Endothelial cell of umbilical vein (primary cell): ENCODE results near the gene AUTS2. TPM values are rescaled to one million over a fixed set of nuclear protein-coding genes. Genes with fewer than 3 reads are reported as not detected.

Experiments used
- BruUV-seq: library from RNA; stranded (reverse); fragments of 400-500 nt; replicated peaks from 2 replicates; lab custom pipeline; 2021; lab: Mats Ljungman, UMichigan
- CTCF ChIA-PET: fragments of 300-600, 350-600 bp; sonication (Branson Sonifier 250); formaldehyde crosslinking; loops from one replicate; lab custom pipeline; 2021; ENCODE audit warnings: antibody characterized with exemption, inconsistent platforms; lab: Charles Lee
- POLR2A ChIA-PET: fragments of 300-600, 350-600 bp; sonication (Branson Sonifier 250); formaldehyde crosslinking; loops from one replicate; lab custom pipeline; 2021; ENCODE audit warnings: antibody characterized with exemption, inconsistent platforms; lab: Charles Lee
- DNase-seq: peaks from one replicate; pipeline ENCODE4 v3.0.0-alpha.2; 2011; ENCODE audit warnings: low read depth, low spot score
- FAIRE-seq: peaks from 2 replicates; lab custom pipeline; 2011; peaks lifted over from hg19 to GRCh38; lab: Jason Lieb, UNC
- H2AFZ ChIP-seq: 2 replicates; pipeline ENCODE4 v1.6.0; 2012; ENCODE audit warnings: low read depth, low read length, control low read depth, inconsistent platforms
- H3K27ac ChIP-seq: 2 replicates; pipeline ENCODE4 v1.5.1; 2011; ENCODE audit warnings: low read depth, mild to moderate bottlenecking, control low read depth, low read length, moderate library complexity; ENCODE audit not compliant: insufficient read depth
- H3K27me3 ChIP-seq, 2 experiments: 2 replicates each; pipeline versions ENCODE4 v1.6.0 to v1.6.1; 2011; ENCODE audit warnings: low read length in 2 of 2, mixed read lengths in 1 of 2; ENCODE audit not compliant: control insufficient read depth in 2 of 2, insufficient read depth in 2 of 2
- H3K36me3 ChIP-seq, 2 experiments: 2 replicates in 1 of 2; 3 replicates in 1 of 2; pipeline ENCODE4 v1.5.1; 2011; ENCODE audit warnings: low read length in 2 of 2, mild to moderate bottlenecking in 1 of 2, moderate library complexity in 1 of 2; ENCODE audit not compliant: control insufficient read depth in 2 of 2, insufficient read depth in 2 of 2; ENCODE audit errors: extremely low read depth in 1 of 2
- H3K4me1 ChIP-seq: 3 replicates; pipeline ENCODE4 v1.5.1; 2011; ENCODE audit warnings: mild to moderate bottlenecking, low read length; ENCODE audit not compliant: control insufficient read depth, insufficient read depth; ENCODE audit errors: extremely low read depth
- H3K4me2 ChIP-seq: 2 replicates; pipeline ENCODE4 v1.6.1; 2011; ENCODE audit warnings: low read length, control low read depth, mixed read lengths; ENCODE audit not compliant: insufficient read depth
- H3K4me3 ChIP-seq, 3 experiments: fragments of 200-600 bp in 1 of 3; sonication (generic), shearing (Covaris generic) in 1 of 3; replicated peaks in 1 of 3; 2 replicates each; pipeline ENCODE4 v1.5.1; 2011 to 2016; ENCODE audit warnings: control low read depth in 3 of 3, low read length in 3 of 3, mild to moderate bottlenecking in 2 of 3, inconsistent platforms in 1 of 3, low read depth in 1 of 3, moderate library complexity in 1 of 3; ENCODE audit not compliant: insufficient read depth in 1 of 3
- H3K79me2 ChIP-seq: 2 replicates; pipeline ENCODE4 v1.6.0; 2012; ENCODE audit warnings: low read length, inconsistent platforms; ENCODE audit not compliant: control insufficient read depth, insufficient read depth
- H3K9ac ChIP-seq: replicated peaks from 2 replicates; pipeline ENCODE3; 2011; ENCODE audit warnings: low read length, control low read depth; ENCODE audit not compliant: insufficient read depth; ENCODE audit errors: extremely low read depth
- H3K9me1 ChIP-seq: replicated peaks from 3 replicates; pipeline ENCODE4 v1.6.0; 2011; ENCODE audit warnings: mild to moderate bottlenecking, low read length; ENCODE audit not compliant: control insufficient read depth, insufficient read depth; ENCODE audit errors: extremely low read depth
- H3K9me3 ChIP-seq: replicated peaks from 2 replicates; pipeline ENCODE4 v1.5.1; 2012; ENCODE audit warnings: low read length, inconsistent platforms; ENCODE audit not compliant: control insufficient read depth, insufficient read depth
- H4K20me1 ChIP-seq: replicated peaks from 2 replicates; pipeline ENCODE3; 2011; ENCODE audit warnings: mild to moderate bottlenecking, low read length; ENCODE audit not compliant: control insufficient read depth, insufficient read depth; ENCODE audit errors: extremely low read depth
- EZH2 ChIP-seq: IDR thresholded peaks from 2 replicates; pipeline ENCODE4 v1.6.1; 2012; ENCODE audit warnings: borderline replicate concordance, low read depth, mild to moderate bottlenecking, moderate library complexity, low read length, inconsistent platforms; ENCODE audit not compliant: severe bottlenecking
- FOS ChIP-seq: IDR thresholded peaks from 2 replicates; pipeline ENCODE4 v1.6.1; 2011; ENCODE audit warnings: mild to moderate bottlenecking, low read length, moderate library complexity, borderline replicate concordance; ENCODE audit not compliant: insufficient read depth
- GATA2 ChIP-seq: IDR thresholded peaks from 2 replicates; pipeline ENCODE4 v1.7.0; 2011; ENCODE audit warnings: low read depth, mild to moderate bottlenecking, moderate library complexity, mixed read lengths, low read length; ENCODE audit not compliant: insufficient read length, insufficient read depth
- JUN ChIP-seq: IDR thresholded peaks from 2 replicates; pipeline ENCODE4 v1.6.1; 2011; ENCODE audit warnings: borderline replicate concordance, low read depth; ENCODE audit not compliant: insufficient read length, insufficient read depth
- MYC ChIP-seq: IDR thresholded peaks from one replicate; pipeline ENCODE4 v1.6.1; 2011; ENCODE audit warnings: mild to moderate bottlenecking, low read depth, low read length
- POLR2A ChIP-seq: IDR thresholded peaks from 2 replicates; pipeline ENCODE4 v1.6.1; 2012; ENCODE audit warnings: low read depth, mild to moderate bottlenecking, control low read depth, low read length
- POLR2AphosphoS5 ChIP-seq: IDR thresholded peaks from 2 replicates; pipeline ENCODE4 v1.6.1; 2012; ENCODE audit warnings: low read depth, mild to moderate bottlenecking, control low read depth, low read length, moderate library complexity; ENCODE audit not compliant: insufficient read depth
- dilution Hi-C: fragments of 300-500 bp; cut with MboI; formaldehyde crosslinking; loops from one replicate; pipeline ENCODE4 v1.15.0; 2019; ENCODE audit warnings: low sequenced_read_pairs; ENCODE audit not compliant: extremely low pct_ligation_motif_present
- intact Hi-C: fragments of 100-400 bp; cut with micrococcal nuclease; formaldehyde crosslinking; loops from one replicate; pipeline ENCODE4 v1.10.0; 2022
- polyA plus RNA-seq, 4 experiments: library from polyadenylated mRNA; depleted of rRNA in 3 of 4; stranded (reverse) in 3 of 4; unstranded in 1 of 4; fragments of >200 nt; gene quantifications; 2 replicates each; pipeline versions ENCODE4 v1.2.1 to v1.2.3, GENCODE V29; 2011 to 2012; ENCODE audit warnings: missing spikeins in 1 of 4
- total RNA-seq: library from RNA; stranded (reverse); gene quantifications from 2 replicates; pipeline ENCODE4 v1.2.3, GENCODE V29; 2021
- TF ChIP-seq, protein P1 (sequence below), 2 donors: IDR thresholded peaks; 1 replicate in 1 of 2; 2 replicates in 1 of 2; pipeline ENCODE4 v1.5.1; 2011; ENCODE audit warnings: low read length in 2 of 2, mild to moderate bottlenecking in 2 of 2, moderate library complexity in 2 of 2, control low read depth in 1 of 2, inconsistent platforms in 1 of 2, low read depth in 1 of 2; ENCODE audit not compliant: insufficient read depth in 1 of 2; ENCODE audit errors: extremely low read depth in 1 of 2
- TF ChIP-seq, protein P2 (sequence below): IDR thresholded peaks from 2 replicates; pipeline ENCODE4 v1.6.1; 2011; ENCODE audit not compliant: insufficient read depth, insufficient read length

The AUTS2 gene
- total and polyA plus RNA-seq, 2 donors (not counting 3 experiments of a cell fraction or from before 2014, with no cell fraction given): 0.59 to 8.0 TPM

GRCh38 chr7:70578131-70578530 is 979.9 kb downstream of the AUTS2 start:
- Histone ChIP-seq H2AFZ (no peak overlapping the region), H3K27ac (no peak overlapping the region), H3K4me1 (no peaks in the 10 kb centered on the region), H3K79me2 (no peaks in the 10 kb centered on the region), H3K27me3 (no peaks in the 10 kb centered on the region), H3K36me3 (no peaks in the 10 kb centered on the region), H3K4me3 (no peak overlapping the region), H3K9me3 (peaks cover 2% of the 10 kb centered on the region), H3K9me1 (no peaks in the 10 kb centered on the region), H3K4me2 (no peak overlapping the region), H4K20me1 (no peaks in the 10 kb centered on the region), H3K9ac (no peak overlapping the region)
- TF ChIP-seq POLR2AphosphoS5 (no peak), MYC (no peak), EZH2 (no peak), FOS (no peak), JUN (no peak), GATA2 (no peak), POLR2A (no peak)
- TF ChIP-seq, protein P1, sequence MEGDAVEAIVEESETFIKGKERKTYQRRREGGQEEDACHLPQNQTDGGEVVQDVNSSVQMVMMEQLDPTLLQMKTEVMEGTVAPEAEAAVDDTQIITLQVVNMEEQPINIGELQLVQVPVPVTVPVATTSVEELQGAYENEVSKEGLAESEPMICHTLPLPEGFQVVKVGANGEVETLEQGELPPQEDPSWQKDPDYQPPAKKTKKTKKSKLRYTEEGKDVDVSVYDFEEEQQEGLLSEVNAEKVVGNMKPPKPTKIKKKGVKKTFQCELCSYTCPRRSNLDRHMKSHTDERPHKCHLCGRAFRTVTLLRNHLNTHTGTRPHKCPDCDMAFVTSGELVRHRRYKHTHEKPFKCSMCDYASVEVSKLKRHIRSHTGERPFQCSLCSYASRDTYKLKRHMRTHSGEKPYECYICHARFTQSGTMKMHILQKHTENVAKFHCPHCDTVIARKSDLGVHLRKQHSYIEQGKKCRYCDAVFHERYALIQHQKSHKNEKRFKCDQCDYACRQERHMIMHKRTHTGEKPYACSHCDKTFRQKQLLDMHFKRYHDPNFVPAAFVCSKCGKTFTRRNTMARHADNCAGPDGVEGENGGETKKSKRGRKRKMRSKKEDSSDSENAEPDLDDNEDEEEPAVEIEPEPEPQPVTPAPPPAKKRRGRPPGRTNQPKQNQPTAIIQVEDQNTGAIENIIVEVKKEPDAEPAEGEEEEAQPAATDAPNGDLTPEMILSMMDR (IDR thresholded peaks at IDR 0.05; ENCODE audit: extremely low read depth in 1 of 2, insufficient read depth in 1 of 2, low read depth in 1 of 2, low read length in 2 of 2): no peak
- TF ChIP-seq, protein P2, sequence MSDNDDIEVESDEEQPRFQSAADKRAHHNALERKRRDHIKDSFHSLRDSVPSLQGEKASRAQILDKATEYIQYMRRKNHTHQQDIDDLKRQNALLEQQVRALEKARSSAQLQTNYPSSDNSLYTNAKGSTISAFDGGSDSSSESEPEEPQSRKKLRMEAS: no peak
- dilution Hi-C loops (no loop called here), intact Hi-C loops (no loop called here)
- BruUV-seq: no TSS peak
- POLR2A ChIA-PET: no interaction called here
- DNase-seq (no peak), FAIRE-seq (no peak)
- CTCF ChIA-PET: no interaction called here
